Frontal cortex (tissue), 4 donors: ENCODE results near the gene LDB3. TPM values are rescaled to one million over a fixed set of nuclear protein-coding genes. Genes with fewer than 3 reads are reported as not detected.

Experiments
- DNase-seq, 2 donors: peaks; one replicate each; pipeline ENCODE4 v3.0.0; 2012; ENCODE audit warnings: low spot score in 2 of 2
- FAIRE-seq: peaks from 2 replicates; lab custom pipeline; 2012; peaks lifted over from hg19 to GRCh38; lab: Jason Lieb, UNC
- total RNA-seq: library from RNA; depleted of rRNA; stranded (reverse); fragments of >200 nt; gene quantifications from one replicate; pipeline ENCODE4 v1.2.3, GENCODE V29; 2014
- donor health status: control.
- donor health status: control.
- donor health status: control.

The LDB3 gene
- total RNA-seq, 1 donor from 2014 or later, result under 0.01 TPM

DNA sequence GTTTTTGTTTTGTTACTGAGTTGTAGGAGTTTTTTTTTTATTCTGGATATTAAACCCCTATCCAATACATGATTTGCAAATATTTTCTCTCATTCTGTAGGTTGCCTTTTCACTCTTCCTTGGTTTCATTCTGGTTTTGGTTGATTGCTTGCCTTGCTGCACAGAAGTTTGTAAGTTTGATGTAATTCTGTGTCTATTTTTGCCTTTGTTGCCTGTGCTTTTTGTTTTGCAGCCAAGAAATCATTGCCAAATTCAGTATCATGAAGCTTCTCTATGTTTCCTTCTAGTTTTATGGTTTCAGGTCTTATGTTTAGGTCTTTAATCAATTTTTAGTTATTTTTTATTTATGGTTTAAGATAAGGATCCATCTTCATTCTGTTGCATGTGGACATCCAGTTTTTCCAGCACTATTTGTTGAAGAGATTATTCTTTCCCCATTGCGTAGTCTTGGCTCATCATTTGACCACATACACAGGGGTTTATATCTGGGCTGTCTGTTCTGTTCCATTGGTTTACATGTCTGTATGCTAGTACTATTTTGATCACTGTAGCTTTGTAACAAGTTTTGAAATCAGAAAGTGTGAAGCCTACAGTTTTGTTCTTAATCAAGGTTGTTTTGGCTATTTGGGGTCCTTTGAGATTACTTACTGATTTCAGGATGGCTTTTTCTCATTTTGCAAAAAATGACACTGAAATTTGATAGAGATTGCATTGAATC lies 114.5 kb downstream of the LDB3 start:
- FAIRE-seq, result no peak
- no peak for DNase-seq

- FAIRE-seq (no peak), DNase-seq (no peak)
These were observed 116.7 kb downstream of the LDB3 start for GRCh38 chr10:86785037-86785436.

Other genes starting within 250 kb of the LDB3 start
- gene WAPL, start 146.7 kb upstream of the LDB3 start, total RNA-seq, result 76.2 TPM
- gene OPN4, start 14.0 kb upstream of the LDB3 start, total RNA-seq, result not detected
- gene BMPR1A, start 88.1 kb downstream of the LDB3 start, total RNA-seq, result 46.5 TPM